H1 (cell line): ENCODE results near the gene ZNF14. TPM values are rescaled to one million over a fixed set of nuclear protein-coding genes. Genes with fewer than 3 reads are reported as not detected.

Experiments
- CTCF ChIA-PET: fragments of 300-600 bp; sonication (Branson Sonifier 250); formaldehyde crosslinking; loops from one replicate; lab custom pipeline; 2021; ENCODE audit not compliant: partially characterized antibody; lab: Charles Lee
- POLR2A ChIA-PET: fragments of 300-600 bp; sonication (Branson Sonifier 250); formaldehyde crosslinking; loops from one replicate; lab custom pipeline; 2021; ENCODE audit warnings: inconsistent platforms; ENCODE audit not compliant: partially characterized antibody; lab: Charles Lee
- DNase-seq, 2 experiments: peaks; one replicate each; pipeline versions ENCODE4 v3.0.0 to v3.0.0-alpha.2; 2010 to 2022; ENCODE audit warnings: low spot score in 2 of 2, low read depth in 1 of 2, mixed read lengths in 1 of 2
- FAIRE-seq: peaks from 2 replicates; lab custom pipeline; 2011; peaks lifted over from hg19 to GRCh38; lab: Jason Lieb, UNC
- H2AFZ ChIP-seq: 2 replicates; pipeline ENCODE4 v1.8.1; 2012; ENCODE audit warnings: low read length, inconsistent platforms
- H2AK5ac ChIP-seq: 2 replicates; pipeline ENCODE4 v1.6.1; 2013; ENCODE audit warnings: low read depth, low read length
- H2BK120ac ChIP-seq: replicated peaks from 2 replicates; pipeline ENCODE3; 2013; ENCODE audit warnings: low read depth, low read length, inconsistent platforms
- H2BK12ac ChIP-seq: 2 replicates; pipeline ENCODE4 v1.6.1; 2013; ENCODE audit warnings: low read depth, low read length
- H2BK15ac ChIP-seq: 2 replicates; pipeline ENCODE4 v1.6.1; 2013; ENCODE audit warnings: low read length
- H2BK20ac ChIP-seq: 2 replicates; pipeline ENCODE4 v1.6.1; 2013; ENCODE audit warnings: low read length
- H2BK5ac ChIP-seq: 2 replicates; pipeline ENCODE4 v1.6.1; 2013; ENCODE audit warnings: low read depth, low read length
- H3K14ac ChIP-seq: 2 replicates; pipeline ENCODE4 v1.6.1; 2013; ENCODE audit warnings: inconsistent platforms; ENCODE audit not compliant: insufficient read length
- H3K18ac ChIP-seq: 2 replicates; pipeline ENCODE4 v1.6.1; 2013; ENCODE audit warnings: low read length; ENCODE audit errors: extremely low read depth
- H3K23ac ChIP-seq: 2 replicates; pipeline ENCODE4 v1.6.1; 2013; ENCODE audit warnings: inconsistent platforms; ENCODE audit not compliant: insufficient read length
- H3K23me2 ChIP-seq: 2 replicates; pipeline ENCODE4 v1.6.1; 2013; ENCODE audit warnings: low read depth, low read length
- H3K27ac ChIP-seq: 2 replicates; pipeline ENCODE4 v1.6.1; 2011; ENCODE audit warnings: low read depth, low read length, inconsistent platforms
- H3K27me3 ChIP-seq, 4 experiments: replicated peaks in 1 of 4; 1 replicate in 1 of 4; 2 replicates in 3 of 4; pipeline versions ENCODE4 v1.6.1 to v1.8.1; 2011 to 2013; ENCODE audit warnings: low read length in 3 of 4, mild to moderate bottlenecking in 3 of 4, inconsistent platforms in 2 of 4, mixed read lengths in 2 of 4, moderate library complexity in 1 of 4; ENCODE audit not compliant: control insufficient read depth in 3 of 4, insufficient read depth in 3 of 4; ENCODE audit errors: extremely low read depth in 1 of 4
- H3K36me3 ChIP-seq, 4 experiments: 2 replicates each; pipeline versions ENCODE4 v1.6.1 to v1.8.1; 2011 to 2013; ENCODE audit warnings: mild to moderate bottlenecking in 4 of 4, low read length in 3 of 4, moderate library complexity in 2 of 4, control low read depth in 1 of 4, inconsistent platforms in 1 of 4; ENCODE audit not compliant: insufficient read depth in 4 of 4, control insufficient read depth in 2 of 4
- H3K4ac ChIP-seq: replicated peaks from 2 replicates; pipeline ENCODE3; 2013; ENCODE audit warnings: low read length, low read depth, mixed read lengths, inconsistent platforms; ENCODE audit not compliant: insufficient read length
- H3K4me1 ChIP-seq, 4 experiments: replicated peaks in 1 of 4; 1 replicate in 1 of 4; 2 replicates in 3 of 4; pipeline versions ENCODE4 v1.6.1 to v1.8.1; 2011 to 2013; ENCODE audit warnings: low read length in 3 of 4, inconsistent platforms in 2 of 4, mixed read lengths in 1 of 4; ENCODE audit not compliant: insufficient read depth in 4 of 4, control insufficient read depth in 3 of 4
- H3K4me2 ChIP-seq, 2 experiments: 2 replicates each; pipeline versions ENCODE4 v1.6.1 to v1.8.1; 2011 to 2013; ENCODE audit warnings: low read depth in 2 of 2, low read length in 2 of 2, control low read depth in 1 of 2, inconsistent platforms in 1 of 2, mild to moderate bottlenecking in 1 of 2; ENCODE audit not compliant: insufficient read depth in 1 of 2
- H3K4me3 ChIP-seq, 4 experiments: fragments of 200-600, 300-600 bp in 1 of 4; sonication (generic), shearing (Covaris generic), sonication (Bioruptor Twin) in 1 of 4; 2 replicates each; pipeline versions ENCODE4 v1.5.1 to v1.8.1; 2011 to 2016; ENCODE audit warnings: low read length in 4 of 4, low read depth in 3 of 4, control low read depth in 2 of 4, inconsistent platforms in 2 of 4, mild to moderate bottlenecking in 2 of 4, mixed read lengths in 1 of 4, moderate library complexity in 1 of 4; ENCODE audit not compliant: insufficient read depth in 2 of 4; ENCODE audit errors: extremely low read depth in 1 of 4
- H3K56ac ChIP-seq: replicated peaks from 2 replicates; pipeline ENCODE3; 2013; ENCODE audit warnings: low read depth, mild to moderate bottlenecking, mixed read lengths, low read length, inconsistent platforms; ENCODE audit not compliant: insufficient read length
- H3K79me1 ChIP-seq: 2 replicates; pipeline ENCODE4 v1.6.1; 2013; ENCODE audit warnings: low read depth, low read length, control low read depth
- H3K79me2 ChIP-seq, 2 experiments: 2 replicates each; pipeline versions ENCODE4 v1.6.1 to v1.8.1; 2012 to 2013; ENCODE audit warnings: low read length in 2 of 2, mild to moderate bottlenecking in 2 of 2, inconsistent platforms in 1 of 2; ENCODE audit not compliant: insufficient read depth in 2 of 2, control insufficient read depth in 1 of 2
- H3K9ac ChIP-seq, 4 experiments: replicated peaks in 1 of 4; 1 replicate in 1 of 4; 2 replicates in 3 of 4; pipeline versions ENCODE4 v1.6.1 to v1.8.1; 2011 to 2013; ENCODE audit warnings: low read depth in 3 of 4, low read length in 3 of 4, control low read depth in 2 of 4, mild to moderate bottlenecking in 2 of 4, moderate library complexity in 2 of 4, inconsistent platforms in 1 of 4; ENCODE audit errors: extremely low read depth in 1 of 4
- H3K9me3 ChIP-seq, 2 experiments: 2 replicates each; pipeline versions ENCODE4 v1.6.1 to v1.8.1; 2012 to 2013; ENCODE audit warnings: mild to moderate bottlenecking in 2 of 2, moderate library complexity in 2 of 2, control low read depth in 1 of 2, inconsistent platforms in 1 of 2, low read depth in 1 of 2, low read length in 1 of 2, mixed read lengths in 1 of 2; ENCODE audit not compliant: insufficient read depth in 2 of 2
- H4K20me1 ChIP-seq, 2 experiments: replicated peaks in 1 of 2; 2 replicates each; pipeline versions ENCODE3 to v1.8.1; 2011 to 2013; ENCODE audit warnings: inconsistent platforms in 2 of 2, low read length in 2 of 2, mild to moderate bottlenecking in 1 of 2; ENCODE audit not compliant: insufficient read depth in 2 of 2, control insufficient read depth in 1 of 2
- H4K5ac ChIP-seq: 2 replicates; pipeline ENCODE4 v1.6.1; 2013; ENCODE audit warnings: low read length, low read depth, mixed read lengths, inconsistent platforms; ENCODE audit not compliant: insufficient read length
- H4K8ac ChIP-seq: 2 replicates; pipeline ENCODE4 v1.8.0; 2013; ENCODE audit warnings: mild to moderate bottlenecking, moderate library complexity, low read length, inconsistent platforms; ENCODE audit not compliant: insufficient read depth; ENCODE audit errors: extremely low read depth
- H4K91ac ChIP-seq: replicated peaks from 2 replicates; pipeline ENCODE3; 2013; ENCODE audit warnings: low read length, mixed read lengths, inconsistent platforms; ENCODE audit not compliant: insufficient read length
- ASH2L ChIP-seq: fragments of 200-600, 300-600 bp; sonication (generic); IDR thresholded peaks from one replicate; pipeline ENCODE4 v1.7.1; 2017; ENCODE audit warnings: low read length
- CHD2 ChIP-seq: IDR thresholded peaks from 2 replicates; pipeline ENCODE4 v1.6.1; 2012; ENCODE audit warnings: low read length, improper control_type of control experiment
- CREB1 ChIP-seq: IDR thresholded peaks from 2 replicates; pipeline ENCODE4 v1.6.1; 2012; ENCODE audit warnings: inconsistent platforms
- POLR2A ChIP-seq, 2 experiments: IDR thresholded peaks; 1 replicate in 1 of 2; 2 replicates in 1 of 2; pipeline ENCODE4 v1.6.1; 2011; ENCODE audit warnings: low read depth in 2 of 2, low read length in 2 of 2, mild to moderate bottlenecking in 2 of 2; ENCODE audit errors: control extremely low read depth in 1 of 2
- SP2 ChIP-seq: IDR thresholded peaks from 2 replicates; pipeline ENCODE4 v1.6.1; 2012; ENCODE audit warnings: mild to moderate bottlenecking, low read length, inconsistent platforms
- TAF7 ChIP-seq: optimal IDR thresholded peaks from 2 replicates; pipeline ENCODE3; 2011; ENCODE audit warnings: low read depth, mild to moderate bottlenecking, inconsistent platforms, low read length, moderate library complexity, borderline replicate concordance
- TCF12 ChIP-seq: IDR thresholded peaks from 2 replicates; pipeline ENCODE4 v1.6.1; 2011; ENCODE audit warnings: low read depth, mild to moderate bottlenecking, low read length
- TEAD4 ChIP-seq: IDR thresholded peaks from 2 replicates; pipeline ENCODE4 v1.6.1; 2012; ENCODE audit warnings: low read depth, low read length, inconsistent platforms, mixed read lengths
- USF2 ChIP-seq: IDR thresholded peaks from 2 replicates; pipeline ENCODE4 v1.6.1; 2011; ENCODE audit warnings: low read length, improper control_type of control experiment
- whole genome bisulfite sequencing, 2 experiments: shearing (Covaris generic) in 1 of 2; methylation state at CpG; one replicate each; pipeline versions ENCODE4 v1.1.6 to v1.1.7; 2013 to 2015; ENCODE audit warnings: low lambda C conversion rate in 2 of 2, mixed read lengths in 2 of 2, inconsistent platforms in 1 of 2, low coverage in 1 of 2, missing lambda C conversion rate in 1 of 2; ENCODE audit not compliant: insufficient replicate concordance in 2 of 2, insufficient coverage in 1 of 2, insufficient read length in 1 of 2; ENCODE audit errors: extremely low coverage in 1 of 2, missing lambda C conversion rate in 1 of 2; 5-methylcytosine and 5-hydroxymethylcytosine counted together
- polyA plus RNA-seq, 7 experiments: library from polyadenylated mRNA; depleted of rRNA in 3 of 7; stranded (reverse) in 5 of 7; unstranded in 2 of 7; fragments of >200 nt in 5 of 7; fragments of 200-250 nt in 2 of 7; gene quantifications; 1 replicate in 5 of 7; 2 replicates in 1 of 7; 4 replicates in 1 of 7; pipeline versions ENCODE4 v1.2.1 to v1.2.3, GENCODE V29; 2011 to 2013; ENCODE audit warnings: missing spikeins in 2 of 7, mixed read lengths in 2 of 7
- total RNA-seq: library from RNA; stranded (reverse); fragmentation: NEBNext Ultra II Directional; extraction: Animal tissue kit (Norgen Biotek cat#: 25700); gene quantifications from 2 replicates; pipeline ENCODE4 v1.2.1, GENCODE V29; 2021
- TF ChIP-seq, protein P1 (sequence below): IDR thresholded peaks from 2 replicates; pipeline ENCODE4 v1.6.1; 2012; ENCODE audit warnings: inconsistent platforms

Gene ZNF14
- total and polyA plus RNA-seq, 2 of the 8 experiments (the other 6 are each of a cell fraction or from before 2014, with no cell fraction given), result 1.00 to 7.4 TPM

- WGBS, 2 experiments, result 87% methylated on average over 6 of the region's 10 CpGs; no CpG with 5 or more reads in 1 of the 2 experiments
- Histone ChIP-seq H2BK12ac (no peak overlapping the region), H3K4me1 (peaks cover 3 to 11% (median 6%) of the 10 kb centered on the region in 4 experiments; a peak in 5 of 7 replicates), H2BK120ac (no peak overlapping the region), H4K91ac (no peak overlapping the region), H3K23me2 (no peaks in the 10 kb centered on the region), H3K4me2 (peak overlapping the region in 1 of 2 experiments; percentile 72; a peak in 1 of 4 replicates), H3K56ac (no peak overlapping the region), H2AFZ (no peak overlapping the region), H4K5ac (no peak overlapping the region), H4K20me1 (peaks cover 6 to 22% of the 10 kb centered on the region in 2 experiments), H3K36me3 (peaks cover 20 to 36% (median 27%) of the 10 kb centered on the region in 4 experiments), H2BK5ac (no peak overlapping the region), H3K14ac (no peak overlapping the region), H3K27ac (no peak overlapping the region), H2BK20ac (no peak overlapping the region; the same call in 1 of the 2 replicates), H3K9me3 (no peaks in the 10 kb centered on the region), H3K18ac (no peak overlapping the region), H3K4ac (no peak overlapping the region), H3K23ac (no peak overlapping the region), H3K4me3 (no peak overlapping the region), H3K9ac (no peak overlapping the region), H3K79me2 (peaks cover 21 to 30% of the 10 kb centered on the region in 2 experiments), H3K79me1 (peaks cover 16% of the 10 kb centered on the region), H3K27me3 (no peaks in the 10 kb centered on the region), H2AK5ac (no peak overlapping the region), H4K8ac (peak overlapping the region; percentile 41; the same call in 1 of the 2 replicates), H2BK15ac (no peak overlapping the region)
- ChIA-PET POLR2A (interaction anchor here (0.8 to 2.4 kb wide), 5 partner anchors 9 to 296 kb away, joined by 3 to 20 read pairs (median 3); no protein-coding TSS in a partner anchor), CTCF (interaction anchor here (0.5 to 2.4 kb wide), 4 partner anchors 9 to 387 kb away, joined by 3 to 9 read pairs (median 4); no protein-coding TSS in a partner anchor)
- DNase-seq (peak in 1 of 2 experiments; percentile 32), FAIRE-seq (no peak)
- TF ChIP-seq ASH2L (no peak), TAF7 (no peak), POLR2A (IDR thresholded peaks at IDR 0.05; ENCODE audit: control extremely low read depth in 1 of 2, low read depth in 2 of 2, low read length in 2 of 2) (no peak), TCF12 (no peak), USF2 (no peak), CREB1 (no peak), SP2 (no peak), CHD2 (no peak), TEAD4 (no peak)
- TF ChIP-seq, protein P1, sequence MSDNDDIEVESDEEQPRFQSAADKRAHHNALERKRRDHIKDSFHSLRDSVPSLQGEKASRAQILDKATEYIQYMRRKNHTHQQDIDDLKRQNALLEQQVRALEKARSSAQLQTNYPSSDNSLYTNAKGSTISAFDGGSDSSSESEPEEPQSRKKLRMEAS, result no peak
Observed at GRCh38 chr19:19661141-19661674, 71.7 kb downstream of the ZNF14 start.
